Measurements from ENCODE around the gene MYO10.

- TF ChIP-seq, protein P1, sequence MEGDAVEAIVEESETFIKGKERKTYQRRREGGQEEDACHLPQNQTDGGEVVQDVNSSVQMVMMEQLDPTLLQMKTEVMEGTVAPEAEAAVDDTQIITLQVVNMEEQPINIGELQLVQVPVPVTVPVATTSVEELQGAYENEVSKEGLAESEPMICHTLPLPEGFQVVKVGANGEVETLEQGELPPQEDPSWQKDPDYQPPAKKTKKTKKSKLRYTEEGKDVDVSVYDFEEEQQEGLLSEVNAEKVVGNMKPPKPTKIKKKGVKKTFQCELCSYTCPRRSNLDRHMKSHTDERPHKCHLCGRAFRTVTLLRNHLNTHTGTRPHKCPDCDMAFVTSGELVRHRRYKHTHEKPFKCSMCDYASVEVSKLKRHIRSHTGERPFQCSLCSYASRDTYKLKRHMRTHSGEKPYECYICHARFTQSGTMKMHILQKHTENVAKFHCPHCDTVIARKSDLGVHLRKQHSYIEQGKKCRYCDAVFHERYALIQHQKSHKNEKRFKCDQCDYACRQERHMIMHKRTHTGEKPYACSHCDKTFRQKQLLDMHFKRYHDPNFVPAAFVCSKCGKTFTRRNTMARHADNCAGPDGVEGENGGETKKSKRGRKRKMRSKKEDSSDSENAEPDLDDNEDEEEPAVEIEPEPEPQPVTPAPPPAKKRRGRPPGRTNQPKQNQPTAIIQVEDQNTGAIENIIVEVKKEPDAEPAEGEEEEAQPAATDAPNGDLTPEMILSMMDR (IDR thresholded peaks at IDR 0.05; ENCODE audit: low read depth, low read length): no peak
- no peak for TF ChIP-seq EZH2phosphoT487 (IDR thresholded peaks at IDR 0.05; ENCODE audit: low read depth)
Measured at GRCh38 chr5:16669776-16670175, 266.3 kb downstream of the MYO10 start.

All from OCI-LY3 (cell line).